Suprapubic skin (tissue), 4 donors: ENCODE data around the gene ZNF560.
A peak's percentile ranks its signal among the peaks of the same experiment; 100 is the strongest.

Experiments
- POLR2A ChIP-seq, 2 donors: fragments of 450-650 bp; IDR thresholded peaks; one replicate each; pipeline ENCODE4 v1.6.1; 2017; ENCODE audit warnings: antibody characterized with exemption in 2 of 2, mild to moderate bottlenecking in 2 of 2, moderate library complexity in 2 of 2
- POLR2AphosphoS5 ChIP-seq, 3 donors: sonication (generic); formaldehyde crosslinking; IDR thresholded peaks; one replicate each; pipeline ENCODE4 v1.6.1; 2017; ENCODE audit warnings: antibody characterized with exemption in 3 of 3
- TF ChIP-seq, protein P1 (sequence below), 2 donors: fragments of 200-600 bp in 1 of 2; fragments of 450-650 bp in 1 of 2; sonication (generic) in 1 of 2; IDR thresholded peaks; one replicate each; pipeline ENCODE4 v1.5.1; 2016 to 2019; ENCODE audit warnings: antibody characterized with exemption in 2 of 2, mild to moderate bottlenecking in 1 of 2, moderate library complexity in 1 of 2

DNA sequence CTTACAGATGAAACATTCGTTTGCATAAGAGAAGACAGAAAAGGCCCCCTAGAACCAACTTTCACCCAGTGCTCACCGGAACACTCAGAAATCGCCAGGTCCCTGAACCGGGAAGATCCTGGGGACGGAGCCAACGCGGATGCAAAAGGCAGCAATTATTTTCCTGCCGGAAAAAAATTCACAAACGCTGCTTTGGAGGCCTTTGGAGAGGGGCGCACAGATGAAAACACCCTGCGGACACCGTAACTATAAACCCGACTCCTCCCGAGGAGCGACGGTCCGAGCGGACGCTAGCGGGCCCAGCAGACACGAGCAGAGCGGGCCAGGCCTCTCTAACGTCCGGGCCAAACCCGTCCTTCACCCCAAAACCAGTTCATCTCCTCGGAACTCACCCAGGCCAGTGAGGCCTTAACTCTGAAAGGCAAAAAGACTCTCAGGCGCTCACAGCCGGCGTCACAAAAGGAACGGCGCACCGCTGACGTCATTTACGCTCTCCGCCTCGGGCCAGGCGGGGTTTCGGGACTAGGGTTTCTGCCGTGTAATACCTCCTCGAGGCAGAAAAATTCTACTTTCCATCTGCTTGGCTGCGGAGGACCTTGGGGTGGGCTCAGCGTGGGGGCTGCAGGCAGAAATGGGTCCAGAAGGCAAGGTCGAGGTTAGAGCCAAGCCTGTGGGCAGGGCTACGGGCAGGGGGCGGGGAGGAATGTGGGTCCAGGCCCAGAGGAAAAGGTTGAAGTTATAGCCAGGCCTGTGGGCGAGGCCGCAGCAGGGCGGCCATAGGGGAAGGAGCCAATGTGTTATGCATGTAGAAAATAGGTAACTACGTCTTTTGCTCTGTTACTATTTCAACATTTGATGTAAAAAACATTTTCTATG is 40.0 kb upstream of the ZNF560 start, which contains the start of gene ZNF426:
- TF ChIP-seq POLR2A (IDR thresholded peaks at IDR 0.05) (peak in 1 of 2 donors; percentile 30), POLR2AphosphoS5 (IDR thresholded peaks at IDR 0.05) (peak in 1 of 3 donors; percentile 46)
- TF ChIP-seq, protein P1, sequence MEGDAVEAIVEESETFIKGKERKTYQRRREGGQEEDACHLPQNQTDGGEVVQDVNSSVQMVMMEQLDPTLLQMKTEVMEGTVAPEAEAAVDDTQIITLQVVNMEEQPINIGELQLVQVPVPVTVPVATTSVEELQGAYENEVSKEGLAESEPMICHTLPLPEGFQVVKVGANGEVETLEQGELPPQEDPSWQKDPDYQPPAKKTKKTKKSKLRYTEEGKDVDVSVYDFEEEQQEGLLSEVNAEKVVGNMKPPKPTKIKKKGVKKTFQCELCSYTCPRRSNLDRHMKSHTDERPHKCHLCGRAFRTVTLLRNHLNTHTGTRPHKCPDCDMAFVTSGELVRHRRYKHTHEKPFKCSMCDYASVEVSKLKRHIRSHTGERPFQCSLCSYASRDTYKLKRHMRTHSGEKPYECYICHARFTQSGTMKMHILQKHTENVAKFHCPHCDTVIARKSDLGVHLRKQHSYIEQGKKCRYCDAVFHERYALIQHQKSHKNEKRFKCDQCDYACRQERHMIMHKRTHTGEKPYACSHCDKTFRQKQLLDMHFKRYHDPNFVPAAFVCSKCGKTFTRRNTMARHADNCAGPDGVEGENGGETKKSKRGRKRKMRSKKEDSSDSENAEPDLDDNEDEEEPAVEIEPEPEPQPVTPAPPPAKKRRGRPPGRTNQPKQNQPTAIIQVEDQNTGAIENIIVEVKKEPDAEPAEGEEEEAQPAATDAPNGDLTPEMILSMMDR (IDR thresholded peaks at IDR 0.05): no peak
